Suppressor macrophage (primary cell): ENCODE measurements around the gene KRT14.
"Not testable (repeated sequence)": the region's sequence is repeated elsewhere in the genome, so short reads cannot be mapped to it uniquely, and the experiment has no call there.

ENCODE experiments used
- DNase-seq, 4 experiments: peaks; one replicate each; pipeline ENCODE4 v3.0.0-alpha.2; 2020 to 2022

KRT14 gene

DNA sequence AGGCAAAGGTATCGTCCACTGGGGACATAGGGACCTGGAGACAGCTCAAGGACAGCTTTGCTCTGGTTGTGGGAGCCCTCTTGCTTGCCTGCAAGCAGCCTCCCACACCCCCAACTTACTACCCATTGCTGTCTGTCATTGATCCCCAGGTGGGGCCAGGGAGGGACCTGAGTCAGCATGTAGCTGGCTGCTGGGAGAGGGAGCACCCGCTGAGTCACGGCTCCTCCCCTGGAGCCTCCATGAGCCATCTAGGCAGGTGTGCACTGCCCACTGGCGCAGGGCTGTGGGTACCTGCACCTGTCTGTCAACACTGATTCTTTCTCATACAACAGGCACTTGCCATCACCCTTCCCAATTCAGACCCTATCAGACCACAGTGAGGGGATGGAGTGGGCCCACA, 10.0 kb downstream of the KRT14 start:
- not testable (repeated sequence) for DNase-seq

DNA sequence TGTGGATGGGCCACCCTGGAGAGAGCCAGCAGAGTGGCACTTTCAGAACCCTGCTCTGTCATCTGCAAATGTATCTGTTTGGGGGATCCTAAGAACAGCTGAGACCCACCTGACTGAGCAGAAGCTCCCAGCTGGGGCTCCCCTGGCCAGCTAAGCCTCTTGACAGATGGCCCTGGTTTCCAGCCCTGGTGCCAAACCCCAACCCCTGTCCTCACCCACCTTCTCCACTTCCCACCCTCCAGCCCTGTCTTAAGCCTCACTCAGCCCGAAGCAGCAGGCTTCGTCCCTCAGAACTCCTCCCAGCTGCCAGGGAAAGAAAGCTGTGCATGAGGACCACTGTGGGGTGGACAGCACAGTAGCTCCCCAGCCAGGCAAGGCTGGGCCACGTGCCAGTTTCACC, 11.4 kb downstream of the KRT14 start:
- no peak for DNase-seq

DNA sequence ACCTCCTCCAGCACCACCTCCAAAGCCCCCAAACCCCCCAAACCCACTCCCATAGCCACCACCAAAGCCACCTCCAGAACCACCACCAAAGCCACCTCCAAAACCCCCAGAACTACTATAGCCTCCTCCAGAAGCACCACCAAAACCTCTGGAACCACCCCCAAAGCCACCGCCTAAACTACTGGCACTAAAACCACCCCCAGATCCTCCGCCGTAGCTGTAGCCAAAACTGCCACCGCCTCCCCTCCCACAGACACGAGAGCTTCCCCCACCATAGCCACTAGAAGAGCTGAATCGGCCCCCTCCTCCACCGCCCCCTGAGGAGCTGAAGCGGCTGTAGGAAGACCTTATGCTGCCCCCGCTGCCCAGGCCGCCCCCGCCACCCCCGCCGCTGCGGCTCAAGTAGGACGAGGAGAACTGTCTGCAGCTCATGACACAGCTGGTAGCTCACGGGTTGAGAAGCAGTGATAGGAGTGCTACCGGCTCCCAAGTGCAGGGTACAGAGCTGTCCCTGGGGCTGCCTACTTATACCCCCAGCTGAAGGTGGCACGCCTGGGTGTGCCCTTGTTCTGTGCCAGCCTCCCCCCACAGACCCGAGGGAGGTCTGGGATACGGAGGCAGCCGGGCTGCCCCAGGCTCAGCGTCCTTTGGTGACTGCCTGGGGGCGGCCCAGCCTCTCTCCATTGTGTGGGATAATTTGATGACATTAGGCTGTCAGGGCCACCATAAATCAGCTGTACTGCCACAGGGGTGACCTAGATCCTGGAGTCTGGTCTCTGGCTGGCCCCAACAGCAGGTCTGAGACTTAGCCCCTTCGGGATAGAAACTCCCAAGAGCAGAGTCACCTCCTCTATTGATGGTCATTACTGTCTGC, 14.9 kb downstream of the KRT14 start, which contains the start of gene KRT9:
TSS of gene KRT9 (minus strand) at position 499 of the 874 bp plus-strand sequence. CDS start at position 432, 67 bp downstream.
- DNase-seq = no peak

DNA sequence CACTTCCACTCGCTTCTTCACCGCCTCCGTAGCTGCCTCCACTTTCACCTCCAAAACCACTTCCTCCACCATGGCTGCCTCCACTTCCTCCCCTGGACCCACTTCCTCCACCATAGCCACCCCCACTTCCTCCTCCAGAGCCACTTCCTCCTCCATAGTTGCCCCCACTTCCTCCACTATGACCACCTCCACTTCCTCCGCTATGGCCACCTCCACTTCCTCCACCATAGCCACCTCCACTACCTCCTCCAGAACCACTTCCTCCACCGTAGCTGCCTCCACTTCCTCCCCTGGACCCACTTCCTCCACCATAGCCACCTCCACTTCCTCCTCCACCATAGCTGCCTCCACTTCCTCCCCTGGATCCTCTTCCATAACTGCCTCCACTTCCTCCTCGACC, 19.4 kb downstream of the KRT14 start:
- DNase-seq = peak in 1 of 4 experiments; percentile 5

DNA sequence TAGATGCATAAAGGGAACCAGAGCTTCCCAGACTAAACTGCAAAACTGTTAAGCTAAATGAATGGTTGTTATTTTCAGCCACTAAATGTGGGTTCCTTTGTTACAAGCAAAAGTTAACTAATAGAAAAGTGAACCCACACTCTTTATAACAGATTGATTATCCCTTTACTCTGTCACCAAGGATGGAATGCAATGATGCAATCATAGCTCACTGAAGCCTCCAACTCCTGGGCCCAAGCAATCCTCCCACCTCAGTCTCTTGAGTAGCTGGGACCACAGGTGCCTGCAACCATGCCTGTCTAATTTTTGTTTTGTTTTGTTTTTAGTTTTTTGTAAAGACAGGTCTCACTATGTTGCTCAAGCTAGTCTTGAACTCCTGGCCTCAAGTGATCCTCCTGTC, 21.4 kb downstream of the KRT14 start:
- DNase-seq = no peak

DNA sequence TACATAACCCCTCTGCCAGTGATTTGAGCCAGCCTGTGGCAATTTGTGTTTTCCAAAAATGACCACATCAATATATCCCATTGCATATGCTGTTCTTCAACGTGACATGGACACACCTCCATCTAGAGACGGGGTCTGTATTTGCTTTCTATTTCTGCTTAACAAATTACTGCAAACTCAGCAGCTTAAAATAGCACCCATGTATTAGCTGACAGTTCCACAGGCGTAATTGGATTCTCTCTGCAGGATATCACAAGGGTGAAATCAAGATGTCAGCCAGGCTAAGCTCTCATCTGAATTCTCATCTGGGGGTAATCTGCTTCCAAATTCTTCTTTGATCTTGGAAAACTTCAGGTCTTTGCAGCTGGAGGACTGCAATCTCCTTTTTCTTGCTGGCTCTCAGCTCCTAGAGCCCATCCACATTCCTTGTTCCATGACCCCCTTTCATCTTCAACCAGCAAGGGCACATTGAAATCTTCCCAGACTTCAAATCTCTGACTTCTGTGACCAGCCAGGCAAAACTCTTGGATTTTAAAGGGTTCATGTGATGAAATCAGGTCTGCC, 23.0 kb downstream of the KRT14 start:
- no peak for DNase-seq

DNA sequence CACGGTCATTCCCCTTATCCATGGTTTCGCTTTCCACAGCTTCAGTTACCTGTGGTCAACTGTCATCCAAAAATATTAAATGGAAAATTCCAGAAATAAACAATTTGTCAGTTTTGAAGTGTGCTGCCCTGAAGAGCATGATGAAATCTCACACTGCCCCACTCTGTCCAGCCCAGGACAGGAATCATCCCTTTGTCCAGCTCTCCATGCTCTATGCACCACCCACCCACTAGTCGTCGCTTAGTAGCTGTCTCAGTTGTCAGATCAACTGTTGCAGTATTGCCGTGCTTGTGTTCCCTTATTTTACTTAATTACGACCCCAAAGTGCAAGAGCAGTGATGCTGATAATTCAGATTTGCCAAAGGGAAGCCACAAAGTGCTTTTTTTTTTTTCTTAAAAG, 25.1 kb downstream of the KRT14 start:
- no peak for DNase-seq

DNA sequence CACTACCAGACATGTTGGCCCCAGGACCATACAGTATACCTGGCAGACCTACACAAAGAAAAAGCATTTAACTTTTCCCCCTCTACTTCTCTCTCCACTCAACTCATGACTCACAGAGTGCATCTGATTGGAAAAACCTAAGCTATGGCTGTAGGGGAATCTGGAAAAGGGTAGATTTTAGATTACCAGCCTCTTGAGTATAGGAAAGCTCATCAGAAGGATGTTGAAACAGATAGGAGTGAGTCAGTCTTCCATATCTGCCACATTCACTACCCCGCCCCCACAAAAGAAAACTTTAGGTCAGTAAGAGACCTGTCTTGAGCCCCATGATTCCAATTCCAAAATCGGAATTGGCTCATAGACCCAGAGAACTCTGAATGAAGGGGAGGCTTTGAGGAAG, 27.1 kb downstream of the KRT14 start:
- peak in 1 of 4 experiments; percentile 5 for DNase-seq

DNA sequence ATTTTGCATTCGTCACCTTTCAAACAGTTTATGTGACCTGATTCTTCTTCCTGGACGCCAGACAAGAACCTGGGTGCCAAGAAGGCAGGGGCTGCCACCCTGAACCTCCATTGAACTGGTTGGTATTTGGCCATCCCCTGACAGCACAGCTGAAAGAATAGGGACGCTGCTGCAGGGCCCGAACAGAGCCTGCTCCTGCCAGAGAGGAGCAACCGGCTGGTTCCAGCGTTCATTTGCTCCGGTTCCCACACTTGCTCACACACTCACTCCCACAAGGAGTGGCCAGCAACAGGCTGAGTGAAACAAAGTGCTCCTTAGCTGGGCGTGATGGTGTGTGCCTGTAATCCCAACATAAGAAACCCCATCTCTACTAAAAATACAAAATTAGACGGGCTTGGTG, 29.8 kb downstream of the KRT14 start:
- no peak for DNase-seq

DNA sequence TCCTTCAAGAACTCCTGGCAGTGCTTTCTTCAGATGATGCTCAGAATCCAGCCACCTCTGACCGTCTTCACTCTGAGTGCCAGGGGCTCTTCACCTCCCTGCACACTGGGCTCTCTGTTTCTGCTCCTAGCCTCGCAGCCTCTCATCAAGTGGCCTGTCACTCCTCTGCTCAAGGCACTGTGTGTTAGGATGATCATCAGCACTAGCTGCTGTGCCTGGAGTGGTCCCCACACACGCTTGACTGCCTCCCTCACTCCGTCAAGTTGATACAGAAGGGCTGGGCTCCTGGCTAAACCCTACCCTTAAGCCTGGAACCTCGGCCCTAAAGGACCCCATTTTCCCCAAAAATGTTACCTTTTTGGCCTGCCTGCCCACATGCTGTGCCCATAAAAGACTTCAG, 30.4 kb downstream of the KRT14 start:
- no peak for DNase-seq

DNA sequence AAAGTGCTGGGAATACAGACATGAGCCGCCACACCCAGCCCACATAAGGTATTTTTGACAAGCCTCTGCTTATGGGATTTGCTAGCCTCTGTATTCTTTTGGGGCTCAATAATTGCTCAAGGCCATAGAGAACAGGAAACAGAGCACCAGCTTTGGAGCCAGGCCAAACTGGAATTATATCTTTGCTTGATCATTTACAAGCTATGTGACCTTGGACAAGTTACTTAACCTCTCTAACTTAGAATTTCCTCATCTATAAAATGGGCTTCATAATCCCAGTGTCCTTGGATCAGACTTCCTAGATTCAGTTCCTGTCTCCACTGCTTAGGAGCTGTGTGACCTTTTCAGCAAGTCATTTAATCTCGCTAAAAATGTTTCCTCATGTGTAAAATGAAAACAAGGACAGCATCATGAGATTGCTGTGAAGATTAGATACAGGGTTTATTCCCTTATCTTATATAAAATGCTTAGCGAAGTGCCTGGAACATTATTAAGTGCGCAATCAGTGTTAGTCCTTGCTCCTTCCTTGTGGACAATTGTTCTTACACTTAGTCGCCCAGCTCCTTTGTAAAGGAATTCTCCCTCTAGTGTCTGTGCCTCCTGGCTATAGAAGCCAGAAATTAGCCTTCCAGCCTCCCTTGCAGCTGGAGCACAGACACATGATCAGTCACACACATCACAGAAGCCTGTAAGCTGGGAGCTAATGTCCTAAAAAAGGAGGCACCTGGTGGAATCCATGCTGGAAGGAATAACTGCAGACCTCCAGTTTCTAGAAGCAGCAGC, 31.4 kb downstream of the KRT14 start:
- peak in 1 of 4 experiments; percentile 11 for DNase-seq

DNA sequence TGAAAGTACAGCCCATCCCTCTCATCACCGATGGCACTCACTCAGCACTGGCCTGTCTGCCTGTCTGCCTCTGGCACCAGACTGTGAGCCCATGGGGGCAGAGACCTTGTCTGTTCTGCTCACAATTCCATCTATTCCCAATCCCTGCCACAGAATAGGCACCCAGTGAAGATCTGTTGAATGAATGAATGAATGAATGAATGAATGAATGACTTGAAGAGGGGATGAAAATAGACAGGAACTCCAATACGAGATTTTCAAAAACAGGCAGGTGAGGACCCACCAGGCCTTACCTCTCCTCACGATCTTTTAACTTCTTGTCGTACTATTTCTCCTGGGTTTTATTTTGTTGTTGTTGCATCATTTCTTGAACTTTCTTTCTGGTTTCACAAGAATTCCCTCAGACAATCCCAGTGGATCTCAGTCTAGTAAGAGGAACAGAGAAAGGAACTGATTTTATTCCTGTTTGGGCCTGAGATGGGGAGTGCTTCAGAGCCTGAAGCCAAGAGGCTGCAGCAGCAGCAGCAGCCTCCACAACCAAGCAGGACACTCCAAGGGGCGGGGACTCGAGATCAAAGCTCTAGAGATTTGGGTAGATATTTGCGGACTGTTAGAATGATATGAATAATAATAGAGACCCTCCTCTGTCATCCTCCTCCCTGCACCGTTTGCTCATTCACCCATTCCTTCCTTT, 32.6 kb downstream of the KRT14 start:
- DNase-seq = no peak

DNA sequence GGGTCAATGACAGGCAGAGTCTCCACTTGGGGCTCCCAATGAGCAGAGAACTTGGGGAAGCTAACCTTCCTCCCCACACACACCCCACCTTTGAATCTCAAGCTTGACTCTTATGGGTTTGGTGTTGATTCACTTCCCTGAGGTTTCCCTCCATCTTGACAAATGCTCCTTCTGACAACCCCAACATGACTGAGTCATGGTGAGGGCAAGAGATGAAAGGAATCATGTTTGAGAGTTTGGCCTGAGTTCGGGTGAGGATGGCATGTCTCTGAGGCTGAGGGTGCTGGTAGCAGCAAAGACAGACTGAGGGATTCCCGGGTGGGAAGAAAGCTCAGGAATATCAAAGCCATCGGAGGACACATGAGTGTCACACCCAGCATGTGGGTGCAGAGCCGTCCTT, 33.5 kb downstream of the KRT14 start:
- no peak for DNase-seq

DNA sequence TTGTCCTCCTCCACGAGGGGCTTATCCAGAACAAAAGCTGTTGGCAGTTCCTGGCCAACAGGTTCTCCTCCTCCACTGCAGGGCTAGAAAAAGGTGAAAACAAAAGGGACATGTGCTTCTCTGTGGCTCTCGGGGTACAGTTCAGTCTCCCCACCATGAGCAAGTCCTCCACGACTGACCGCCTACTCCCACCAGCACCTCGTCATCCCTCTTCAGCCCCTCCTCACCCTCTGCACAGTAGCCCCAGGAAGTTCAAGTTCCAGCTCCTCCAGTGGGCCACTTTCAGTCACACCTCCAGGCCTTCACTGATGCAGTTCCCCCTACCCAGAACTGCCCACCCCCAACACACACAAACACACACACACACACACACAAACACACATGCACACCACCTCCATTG, 34.2 kb downstream of the KRT14 start:
- no peak for DNase-seq

DNA sequence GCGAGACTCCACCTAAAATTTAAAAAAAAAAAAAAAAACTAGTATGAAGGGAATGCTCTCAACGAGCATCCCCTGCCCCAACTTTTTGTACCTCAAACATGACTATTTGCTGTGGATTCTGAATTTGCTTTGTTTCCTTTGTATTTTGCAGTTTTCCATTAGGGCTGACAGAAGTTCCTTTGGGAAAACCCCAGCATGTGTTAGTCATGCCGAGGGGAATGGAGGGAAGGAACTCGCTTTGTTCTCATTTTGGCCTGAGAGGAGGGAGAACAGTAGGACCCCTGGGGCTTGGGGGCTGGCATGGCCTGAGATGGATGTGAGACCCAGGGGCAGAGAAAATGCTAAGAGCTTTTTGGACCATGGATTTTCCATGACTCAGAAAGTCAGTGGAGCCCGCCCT, 35.3 kb downstream of the KRT14 start:
- no peak for DNase-seq

DNA sequence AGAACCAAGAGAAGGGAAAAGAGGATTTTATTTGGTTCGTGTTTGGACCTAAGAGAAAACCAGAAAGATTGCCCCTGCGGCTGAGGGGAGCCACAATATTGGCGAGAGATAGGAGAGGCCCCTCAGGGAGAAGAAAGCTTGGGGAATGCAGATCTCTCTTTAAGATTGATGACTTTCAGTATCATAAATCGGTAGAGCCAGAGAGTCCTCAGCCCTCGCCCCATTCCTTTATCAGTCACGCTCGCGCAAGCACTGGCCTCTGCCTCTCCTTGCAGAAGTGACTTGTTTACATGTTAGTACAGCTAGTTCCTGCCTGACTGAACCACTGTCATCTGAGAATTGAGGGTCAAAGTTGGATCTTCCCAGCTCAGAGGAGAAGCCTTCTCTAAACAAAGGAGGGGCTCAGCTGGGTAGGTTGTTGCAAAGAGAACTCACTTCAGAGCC, 37.1 kb downstream of the KRT14 start:
- peak in 1 of 4 experiments; percentile 73 for DNase-seq

DNA sequence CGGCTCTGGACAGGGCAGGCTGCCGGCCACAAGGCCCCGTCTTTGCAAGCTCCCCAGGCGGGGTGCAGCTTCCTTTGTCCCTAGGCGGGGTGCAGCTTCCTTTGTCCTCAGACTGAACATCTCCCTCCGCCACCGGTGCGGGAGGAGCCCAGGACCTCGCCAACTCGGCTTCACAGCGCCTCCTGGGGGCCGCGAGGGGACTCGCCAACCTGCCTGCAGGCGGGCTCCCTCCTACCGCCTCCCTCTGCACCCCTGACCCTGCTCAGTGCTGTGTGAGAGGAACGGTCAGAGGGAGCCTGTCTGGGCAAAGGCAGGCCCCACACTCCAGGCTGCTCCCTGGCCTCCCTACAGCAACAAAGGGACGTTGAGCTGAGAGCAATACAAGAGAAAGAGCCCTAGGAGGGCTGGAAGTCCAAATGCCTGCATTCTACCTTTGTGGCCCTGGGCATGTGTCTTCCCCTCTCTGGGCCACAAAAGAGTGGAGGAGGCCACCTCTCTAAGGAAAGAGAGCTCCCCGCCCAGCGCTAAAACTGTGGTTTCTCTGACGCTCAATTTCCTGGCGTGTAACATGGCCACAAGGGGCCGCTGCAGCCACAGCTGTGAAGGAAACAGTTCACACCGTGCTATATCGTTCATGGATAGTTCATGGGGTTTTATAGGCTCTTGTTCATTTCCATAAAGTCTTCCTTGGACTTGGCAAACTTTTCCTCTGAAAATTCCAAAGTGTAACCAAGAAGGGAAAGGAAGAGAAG, 37.7 kb downstream of the KRT14 start:
- DNase-seq = peak; percentile 81 to 92 (median 88)

DNA sequence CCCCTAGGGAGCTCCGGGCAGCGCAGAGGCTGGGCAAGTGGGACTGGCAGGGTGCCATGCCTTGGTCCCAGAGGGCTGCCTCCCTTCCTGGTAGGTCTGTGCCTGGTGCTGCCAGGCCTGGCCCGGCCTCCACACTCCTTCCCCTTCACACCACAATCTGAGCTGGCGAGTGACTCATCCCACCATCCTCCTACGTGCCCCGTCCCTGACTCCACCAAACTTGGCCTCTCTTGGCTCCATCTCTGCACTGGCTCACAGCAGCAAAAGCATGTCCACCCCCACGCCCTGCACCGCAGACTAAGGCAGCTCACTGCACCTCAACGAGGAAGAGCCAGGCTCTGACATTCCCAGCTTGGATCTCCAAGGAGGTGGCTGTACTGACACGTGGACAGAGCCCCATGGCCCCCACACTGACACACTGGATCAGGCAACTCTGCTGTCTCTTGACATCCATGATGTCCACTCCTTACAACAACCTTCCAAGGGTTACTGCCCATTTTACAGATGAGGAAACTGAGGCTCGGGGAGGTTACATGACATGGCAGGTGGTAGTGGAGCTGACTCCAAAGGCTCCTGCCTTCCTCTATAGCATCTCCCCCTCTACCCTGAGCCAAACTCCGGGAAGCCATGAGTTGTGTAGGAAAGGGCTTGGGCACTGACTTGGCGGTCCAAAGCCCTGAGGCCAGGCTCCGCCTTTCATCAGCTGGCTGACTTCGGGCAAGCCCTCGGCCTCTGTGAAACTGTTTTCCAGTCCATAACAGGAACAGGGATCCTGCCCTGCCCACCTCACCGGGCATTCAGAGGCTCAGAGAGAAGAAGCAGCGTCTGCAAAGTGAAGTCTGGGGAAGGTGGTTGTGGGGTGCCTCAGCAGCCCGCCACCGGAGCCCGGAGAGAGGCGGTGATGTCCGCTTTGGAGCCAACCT, 38.5 kb downstream of the KRT14 start:
- peak; percentile 76 to 87 (median 83) for DNase-seq

DNA sequence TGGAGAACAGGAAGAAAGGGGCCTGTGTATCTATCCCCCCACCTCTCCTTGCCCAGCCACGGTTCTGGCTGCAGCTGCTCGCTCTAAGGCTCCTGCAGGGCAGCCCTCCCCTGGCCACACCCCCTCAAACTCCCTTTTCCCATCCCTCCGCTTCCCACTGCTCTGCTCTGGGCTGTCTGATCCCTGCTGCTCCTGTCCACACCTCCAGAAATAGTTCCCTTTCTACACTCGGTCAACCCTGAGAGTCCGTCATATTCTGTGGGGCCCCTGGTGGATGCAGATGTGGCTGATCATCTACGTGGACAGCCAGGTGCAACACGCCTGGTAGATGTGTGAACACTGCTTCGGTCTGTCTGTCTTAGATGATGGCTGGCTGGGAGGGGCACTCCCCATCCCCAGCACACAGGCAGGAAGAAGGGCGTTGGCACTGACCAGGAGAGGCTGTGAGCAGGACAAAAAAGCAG, 39.3 kb downstream of the KRT14 start:
- no peak for DNase-seq

DNA sequence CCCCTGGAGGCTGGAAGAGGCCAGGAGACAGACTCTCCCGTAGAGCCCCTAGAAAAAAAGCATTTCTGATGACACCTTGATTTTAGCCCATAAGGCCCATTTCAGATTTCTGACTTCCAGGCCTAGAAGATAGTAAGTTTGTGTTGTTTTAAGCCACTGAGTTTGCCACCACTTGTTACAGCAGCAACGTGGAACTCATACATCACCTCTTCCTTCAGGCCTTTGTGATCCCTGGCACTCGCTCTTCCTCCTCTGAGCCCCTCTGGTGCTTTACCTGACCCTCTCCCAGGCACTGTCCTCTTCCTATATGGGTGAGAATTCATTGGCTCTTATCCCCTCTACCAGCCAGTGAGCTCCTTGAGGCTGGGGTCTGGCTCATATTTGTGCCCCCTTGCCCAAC, 39.9 kb downstream of the KRT14 start:
- no peak for DNase-seq
